HCT116 (cell line): Measurements from ENCODE around the gene FKBP7.

ENCODE experiments used
- CTCF ChIP-seq, 3 experiments: fragments of 200-600 bp in 1 of 3; sonication (generic) in 1 of 3; IDR thresholded peaks in 2 of 3; conservative IDR thresholded peaks in 1 of 3; 2 replicates each; pipeline ENCODE4 v1.5.1; 2012 to 2017; ENCODE audit warnings: low read depth in 2 of 3, low read length in 2 of 3, antibody characterized with exemption in 1 of 3, borderline replicate concordance in 1 of 3, control low read depth in 1 of 3, mild to moderate bottlenecking in 1 of 3, mixed read lengths in 1 of 3, mixed run types in 1 of 3, moderate library complexity in 1 of 3; ENCODE audit not compliant: insufficient read depth in 1 of 3
- ELF1 ChIP-seq: IDR thresholded peaks from 2 replicates; pipeline ENCODE4 v1.6.1; 2012; ENCODE audit warnings: low read depth, borderline replicate concordance
- EZH2phosphoT487 ChIP-seq: fragments of 200-600 bp; IDR thresholded peaks from 2 replicates; pipeline ENCODE4 v1.6.1; 2018; ENCODE audit warnings: antibody characterized with exemption, borderline replicate concordance
- POLR2A ChIP-seq: IDR thresholded peaks from 2 replicates; pipeline ENCODE4 v1.7.0; 2011; ENCODE audit warnings: borderline replicate concordance; ENCODE audit not compliant: insufficient read depth, insufficient read length; ENCODE audit errors: extremely low read depth
- POLR2AphosphoS5 ChIP-seq: IDR thresholded peaks from 2 replicates; pipeline ENCODE4 v1.6.1; 2011; ENCODE audit warnings: mild to moderate bottlenecking, low read depth, low read length, moderate library complexity
- REST ChIP-seq: IDR thresholded peaks from 2 replicates; pipeline ENCODE4 v1.6.1; 2012; ENCODE audit warnings: low read depth
- YY1 ChIP-seq: IDR thresholded peaks from 2 replicates; pipeline ENCODE4 v1.6.1; 2011; ENCODE audit warnings: low read length, low read depth, moderate library complexity, mild to moderate bottlenecking; ENCODE audit not compliant: insufficient replicate concordance; ENCODE audit errors: extremely low read depth
- TF ChIP-seq, protein P1 (sequence below): IDR thresholded peaks from 2 replicates; pipeline ENCODE4 v1.6.1; 2012

- TF ChIP-seq REST (no peak), EZH2phosphoT487 (no peak), ELF1 (no peak; the same call in 1 of the 2 replicates), POLR2AphosphoS5 (no peak), CTCF (IDR thresholded peaks at IDR 0.05 in 2 of 3, conservative IDR thresholded peaks at IDR 0.05 in 1 of 3; ENCODE audit: borderline replicate concordance in 1 of 3, insufficient read depth in 1 of 3, low read depth in 2 of 3, low read length in 2 of 3) (no peak), YY1 (no peak), POLR2A (peak; percentile 56)
- TF ChIP-seq, protein P1, sequence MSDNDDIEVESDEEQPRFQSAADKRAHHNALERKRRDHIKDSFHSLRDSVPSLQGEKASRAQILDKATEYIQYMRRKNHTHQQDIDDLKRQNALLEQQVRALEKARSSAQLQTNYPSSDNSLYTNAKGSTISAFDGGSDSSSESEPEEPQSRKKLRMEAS = no peak
These were observed 1.4 kb upstream of the FKBP7 start for GRCh38 chr2:178479758-178480226.
